PC-3 (cell line): ENCODE data around the gene CYB561D1. TPM values are rescaled to one million over a fixed set of nuclear protein-coding genes. Genes with fewer than 3 reads are reported as not detected.
A peak's percentile ranks its signal among the peaks of the same experiment; 100 is the strongest.

ENCODE experiments used
- ATAC-seq: fragments of 200-7000 bp; cut with Tn5 transposase; 2 replicates; pipeline ENCODE4 v1.9.1; 2020; ENCODE audit warnings: mild to moderate bottlenecking, moderate library complexity
- BruUV-seq: library from RNA; stranded (reverse); fragments of 400-500 nt; replicated peaks from 2 replicates; lab custom pipeline; 2021; lab: Mats Ljungman, UMichigan
- CTCF ChIA-PET: fragments of 300-600 bp; sonication (Branson Sonifier 250); formaldehyde crosslinking; loops from one replicate; lab custom pipeline; 2022; ENCODE audit warnings: antibody characterized with exemption; lab: Charles Lee
- POLR2A ChIA-PET: fragments of 300-600 bp; sonication (Branson Sonifier 250); formaldehyde crosslinking; loops from one replicate; lab custom pipeline; 2022; ENCODE audit warnings: antibody characterized with exemption; ENCODE audit not compliant: unreplicated experiment; lab: Charles Lee
- DNase-seq: peaks from one replicate; pipeline ENCODE4 v3.0.0-alpha.2; 2015
- H2AFZ ChIP-seq: fragments of 300-600 bp; sonication (generic); 2 replicates; pipeline ENCODE4 v1.6.0; 2016; ENCODE audit warnings: antibody characterized with exemption, low read length
- H3F3A ChIP-seq: fragments of 300-600 bp; sonication (generic); one replicate; pipeline ENCODE4 v1.6.0; 2017; ENCODE audit warnings: antibody characterized with exemption, low read length, control low read depth, mild to moderate bottlenecking; ENCODE audit not compliant: unreplicated experiment
- H3K27ac ChIP-seq: fragments of 300-600 bp; sonication (generic); 2 replicates; pipeline ENCODE4 v1.5.1; 2016; ENCODE audit warnings: mild to moderate bottlenecking, low read length
- H3K27me3 ChIP-seq: fragments of 300-600 bp; sonication (generic); 2 replicates; pipeline ENCODE4 v1.6.1; 2016; ENCODE audit warnings: low read length, mixed read lengths
- H3K36me3 ChIP-seq: fragments of 300-600 bp; sonication (generic); 2 replicates; pipeline ENCODE4 v1.6.1; 2016; ENCODE audit warnings: low read depth, mixed run types, low read length, mixed read lengths
- H3K4me1 ChIP-seq: fragments of 300-600 bp; sonication (generic); 2 replicates; pipeline ENCODE4 v1.5.1; 2016; ENCODE audit warnings: low read length; ENCODE audit not compliant: insufficient read depth
- H3K4me2 ChIP-seq: fragments of 300-600 bp; sonication (generic); 2 replicates; pipeline ENCODE4 v1.6.0; 2016; ENCODE audit warnings: low read length
- H3K4me3 ChIP-seq: fragments of 300-600 bp; sonication (generic); 2 replicates; pipeline ENCODE4 v1.5.1; 2016; ENCODE audit warnings: mild to moderate bottlenecking, low read length, mixed read lengths
- H3K79me2 ChIP-seq: fragments of 300-600 bp; sonication (generic); 2 replicates; pipeline ENCODE4 v1.6.1; 2017; ENCODE audit warnings: low read length, mixed read lengths
- H3K9ac ChIP-seq: fragments of 300-600 bp; sonication (generic); 2 replicates; pipeline ENCODE4 v1.6.0; 2016; ENCODE audit warnings: mild to moderate bottlenecking, low read length
- H3K9me2 ChIP-seq: fragments of 300-600 bp; sonication (generic); replicated peaks from 2 replicates; pipeline ENCODE4 v1.6.1; 2016; ENCODE audit warnings: mixed run types, low read length, mixed read lengths
- H3K9me3 ChIP-seq: fragments of 300-600 bp; sonication (generic); 2 replicates; pipeline ENCODE4 v1.6.1; 2016; ENCODE audit warnings: low read length, mixed read lengths
- H4K20me1 ChIP-seq: fragments of 300-600 bp; sonication (generic); 2 replicates; pipeline ENCODE4 v1.6.1; 2016; ENCODE audit warnings: low read length, mixed read lengths
- EZH2 ChIP-seq: fragments of 300-600 bp; sonication (generic); IDR thresholded peaks from one replicate; pipeline ENCODE4 v1.6.1; 2017; ENCODE audit warnings: antibody characterized with exemption, mild to moderate bottlenecking, low read length; ENCODE audit not compliant: unreplicated experiment
- EZH2phosphoT487 ChIP-seq: fragments of 300-600 bp; sonication (generic); IDR thresholded peaks from 2 replicates; pipeline ENCODE4 v1.6.1; 2018; ENCODE audit warnings: mild to moderate bottlenecking, antibody characterized with exemption, low read length, borderline replicate concordance
- intact Hi-C: fragments of 100-400 bp; cut with micrococcal nuclease; formaldehyde crosslinking; loops from 2 replicates; pipeline ENCODE4 v1.9.0; 2023
- total RNA-seq: library from RNA; depleted of rRNA; stranded (reverse); fragments of >200 nt; gene quantifications from 2 replicates; pipeline ENCODE4 v1.2.3, GENCODE V29; 2014
- TF ChIP-seq, protein P1 (sequence below): fragments of 300-600 bp; sonication (generic); conservative IDR thresholded peaks from 2 replicates; pipeline ENCODE4 v1.5.1; 2017; ENCODE audit warnings: antibody characterized with exemption, low read depth, mild to moderate bottlenecking, low read length

The CYB561D1 gene
- total RNA-seq, 1 experiment from 2014 or later, result 2.7 TPM

- no peaks in the 10 kb centered on the region for H4K20me1 ChIP-seq
- H3K79me2 ChIP-seq, result no peaks in the 10 kb centered on the region
- peaks cover 93% of the 10 kb centered on the region for H3K27me3 ChIP-seq
- H3K9ac ChIP-seq, result no peak overlapping the region
- no peak for DNase-seq
- no peak overlapping the region for H2AFZ ChIP-seq
- ATAC-seq, result no peak
- no TSS peak for BruUV-seq
- H3K4me2 ChIP-seq, result peak overlapping the region; percentile 46; the same call in 1 of the 2 replicates
- H3K36me3 ChIP-seq, result no peaks in the 10 kb centered on the region
- H3K9me3 ChIP-seq, result no peaks in the 10 kb centered on the region
- H3K27ac ChIP-seq, result no peak overlapping the region
- H3F3A ChIP-seq, result no peaks in the 10 kb centered on the region
- no peaks in the 10 kb centered on the region for H3K4me1 ChIP-seq
- TF ChIP-seq EZH2phosphoT487 (0 out of 2 replicates have a peak, but pooled peaks have one; percentile 30), EZH2 (no peak)
- TF ChIP-seq, protein P1, sequence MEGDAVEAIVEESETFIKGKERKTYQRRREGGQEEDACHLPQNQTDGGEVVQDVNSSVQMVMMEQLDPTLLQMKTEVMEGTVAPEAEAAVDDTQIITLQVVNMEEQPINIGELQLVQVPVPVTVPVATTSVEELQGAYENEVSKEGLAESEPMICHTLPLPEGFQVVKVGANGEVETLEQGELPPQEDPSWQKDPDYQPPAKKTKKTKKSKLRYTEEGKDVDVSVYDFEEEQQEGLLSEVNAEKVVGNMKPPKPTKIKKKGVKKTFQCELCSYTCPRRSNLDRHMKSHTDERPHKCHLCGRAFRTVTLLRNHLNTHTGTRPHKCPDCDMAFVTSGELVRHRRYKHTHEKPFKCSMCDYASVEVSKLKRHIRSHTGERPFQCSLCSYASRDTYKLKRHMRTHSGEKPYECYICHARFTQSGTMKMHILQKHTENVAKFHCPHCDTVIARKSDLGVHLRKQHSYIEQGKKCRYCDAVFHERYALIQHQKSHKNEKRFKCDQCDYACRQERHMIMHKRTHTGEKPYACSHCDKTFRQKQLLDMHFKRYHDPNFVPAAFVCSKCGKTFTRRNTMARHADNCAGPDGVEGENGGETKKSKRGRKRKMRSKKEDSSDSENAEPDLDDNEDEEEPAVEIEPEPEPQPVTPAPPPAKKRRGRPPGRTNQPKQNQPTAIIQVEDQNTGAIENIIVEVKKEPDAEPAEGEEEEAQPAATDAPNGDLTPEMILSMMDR, result no peak
- ChIA-PET POLR2A (no interaction called here), CTCF (no interaction called here)
- intact Hi-C loops, result no loop called here
- peak overlapping the region; percentile 35; the same call in 1 of the 2 replicates for H3K4me3 ChIP-seq
- H3K9me2 ChIP-seq, result no peaks in the 10 kb centered on the region
Observed at GRCh38 chr1:109466125-109466451, 27.8 kb upstream of the CYB561D1 start.

DNA sequence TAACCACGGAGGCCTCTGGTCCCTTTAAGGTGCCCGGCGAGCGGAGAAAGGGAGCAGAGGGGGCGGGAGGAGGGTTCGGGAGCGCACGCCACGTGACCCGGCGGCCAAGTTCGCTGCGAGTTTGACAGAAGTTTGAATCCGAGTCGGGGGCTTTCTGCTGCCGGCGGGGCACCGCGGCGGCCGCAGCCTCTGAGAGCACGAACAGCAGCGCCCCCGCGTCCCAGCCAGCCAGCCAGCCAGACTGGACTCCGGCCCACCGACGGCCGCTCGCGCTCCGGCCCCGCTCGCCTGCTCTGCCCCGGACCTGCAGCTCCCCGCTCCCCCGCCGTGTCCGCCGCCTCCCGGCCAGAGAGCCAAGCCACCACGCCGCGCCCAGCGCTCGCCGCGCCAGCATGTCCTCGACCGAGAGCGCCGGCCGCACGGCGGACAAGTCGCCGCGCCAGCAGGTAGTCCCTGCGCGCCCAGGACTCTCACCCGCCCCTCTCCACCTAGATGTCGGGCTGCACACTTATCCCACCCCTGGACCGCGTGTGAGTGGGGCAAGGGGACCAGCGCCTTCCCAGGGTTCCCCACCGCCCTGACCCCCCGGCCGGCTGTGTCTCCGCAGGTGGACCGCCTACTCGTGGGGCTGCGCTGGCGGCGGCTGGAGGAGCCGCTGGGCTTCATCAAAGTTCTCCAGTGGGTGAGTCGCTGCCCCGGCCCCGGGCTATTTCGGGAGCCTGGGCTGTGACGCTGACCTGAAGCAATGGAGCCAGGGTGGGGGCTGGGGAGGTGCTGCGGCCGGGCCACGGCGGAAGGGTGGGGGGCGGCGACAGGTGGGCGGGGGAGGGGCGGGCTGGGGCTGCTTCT lies 27.2 kb upstream of the CYB561D1 start, which contains the start of gene SYPL2:
SYPL2 (plus strand) TSS at position 95 of the 849 bp plus-strand sequence; CDS start at position 393, 298 bp downstream.
- Histone ChIP-seq H3K4me1 (no peaks in the 10 kb centered on the region), H3F3A (no peaks in the 10 kb centered on the region), H3K79me2 (no peaks in the 10 kb centered on the region), H4K20me1 (no peaks in the 10 kb centered on the region), H3K4me3 (peak within 1 kb of the TSS; percentile 35; the same call in 1 of the 2 replicates), H3K9ac (no peak within 1 kb of the TSS), H3K27ac (no peak within 1 kb of the TSS), H3K9me2 (no peaks in the 10 kb centered on the region), H2AFZ (0 out of 2 replicates have a peak within 1 kb of the TSS, but pooled peaks have one; percentile 38), H3K9me3 (no peaks in the 10 kb centered on the region), H3K36me3 (no peaks in the 10 kb centered on the region), H3K4me2 (peak within 1 kb of the TSS; percentile 46), H3K27me3 (peaks cover 94% of the 10 kb centered on the region)
- ChIA-PET CTCF (no interaction called here), POLR2A (no interaction called here)
- BruUV-seq, result no TSS peak
- intact Hi-C loops, result no loop called here
- no peak for DNase-seq
- no peak for ATAC-seq
- TF ChIP-seq, protein P1, result no peak

DNA sequence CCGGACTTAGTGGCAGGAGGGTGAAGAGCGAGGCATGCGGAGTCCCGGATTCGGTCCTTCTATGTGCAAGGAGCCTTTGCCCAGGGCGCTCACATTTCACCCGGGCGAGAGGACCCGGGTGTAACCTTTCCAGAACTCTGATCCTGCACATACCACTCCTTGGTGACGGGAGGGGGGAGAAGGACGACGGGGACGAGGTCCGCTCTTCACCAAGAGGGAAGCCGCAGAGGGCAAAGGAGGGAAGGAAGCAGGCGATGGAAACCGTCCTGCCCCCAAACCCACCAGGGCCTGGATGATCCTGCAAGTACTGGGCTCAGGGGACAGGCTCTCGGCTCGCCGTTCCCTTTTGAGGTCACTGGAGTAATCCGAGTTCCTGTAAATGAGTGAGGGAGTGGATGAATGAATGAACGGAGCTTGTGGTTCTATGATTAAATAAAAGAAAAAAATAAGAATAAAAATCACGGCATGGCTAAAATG lies 26.6 kb upstream of the CYB561D1 start:
- H3K36me3 ChIP-seq, result no peaks in the 10 kb centered on the region
- BruUV-seq, result no TSS peak
- TF ChIP-seq EZH2phosphoT487 (no peak), EZH2 (no peak)
- TF ChIP-seq, protein P1, result no peak
- H3K4me2 ChIP-seq, result no peak overlapping the region
- intact Hi-C loops, result no loop called here
- no peak overlapping the region for H3K9ac ChIP-seq
- ATAC-seq (no peak), DNase-seq (no peak)
- ChIA-PET POLR2A (no interaction called here), CTCF (no interaction called here)
- no peaks in the 10 kb centered on the region for H3K9me2 ChIP-seq
- H4K20me1 ChIP-seq, result no peaks in the 10 kb centered on the region
- H3K79me2 ChIP-seq, result no peaks in the 10 kb centered on the region
- no peak overlapping the region for H3K27ac ChIP-seq
- peaks cover 94% of the 10 kb centered on the region for H3K27me3 ChIP-seq
- H3K4me1 ChIP-seq, result no peaks in the 10 kb centered on the region
- H2AFZ ChIP-seq, result no peak overlapping the region
- H3K4me3 ChIP-seq, result no peak overlapping the region
- no peaks in the 10 kb centered on the region for H3F3A ChIP-seq
- no peaks in the 10 kb centered on the region for H3K9me3 ChIP-seq
